Left ventricle myocardium inferior (tissue), 1 donor: ENCODE measurements around the gene PAQR8. TPM values are rescaled to one million over a fixed set of nuclear protein-coding genes. Genes with fewer than 3 reads are reported as not detected.
A peak's percentile ranks its signal among the peaks of the same experiment; 100 is the strongest.

Source experiments
- DNase-seq: peaks from one replicate; pipeline ENCODE4 v3.0.0-alpha.2; 2020
- H3K27ac ChIP-seq: fragments of 200-600 bp; replicated peaks from 2 replicates; pipeline ENCODE4 v1.8.0; 2021
- H3K27me3 ChIP-seq: fragments of 200-600 bp; 2 replicates; pipeline ENCODE4 v1.8.0; 2021; ENCODE audit warnings: low read depth
- H3K36me3 ChIP-seq: fragments of 200-600 bp; 2 replicates; pipeline ENCODE4 v1.8.0; 2021
- H3K4me1 ChIP-seq: fragments of 200-600 bp; 2 replicates; pipeline ENCODE4 v1.8.0; 2021
- H3K4me3 ChIP-seq: fragments of 200-600 bp; 2 replicates; pipeline ENCODE4 v1.8.0; 2021; ENCODE audit warnings: mild to moderate bottlenecking, moderate library complexity
- H3K9me3 ChIP-seq: fragments of 200-600 bp; replicated peaks from 2 replicates; pipeline ENCODE4 v1.8.0; 2021
- intact Hi-C: fragments of 100-400 bp; cut with micrococcal nuclease; formaldehyde crosslinking; loops from one replicate; pipeline ENCODE4 v1.11.0; 2022
- long read RNA-seq: library from polyadenylated mRNA; unstranded; transcript quantifications from one replicate; pipeline ENCODE4 v2.0.0, GENCODE V29; 2021
- total RNA-seq: library from RNA; stranded (reverse); fragmentation: NEBNext Ultra II Directional; extraction: Animal tissue kit (Norgen Biotek cat#: 25700); gene quantifications from one replicate; pipeline ENCODE4 v1.2.1, GENCODE V29; 2021
- TF ChIP-seq, protein P1 (sequence below): fragments of 200-600 bp; IDR thresholded peaks from 2 replicates; pipeline ENCODE4 v1.8.0; 2021; ENCODE audit warnings: antibody characterized with exemption, mild to moderate bottlenecking, borderline replicate concordance
- donor health status: DM: no; HTN: yes; CAD: no; lungs with severe emphysema.

Gene PAQR8, protein sequence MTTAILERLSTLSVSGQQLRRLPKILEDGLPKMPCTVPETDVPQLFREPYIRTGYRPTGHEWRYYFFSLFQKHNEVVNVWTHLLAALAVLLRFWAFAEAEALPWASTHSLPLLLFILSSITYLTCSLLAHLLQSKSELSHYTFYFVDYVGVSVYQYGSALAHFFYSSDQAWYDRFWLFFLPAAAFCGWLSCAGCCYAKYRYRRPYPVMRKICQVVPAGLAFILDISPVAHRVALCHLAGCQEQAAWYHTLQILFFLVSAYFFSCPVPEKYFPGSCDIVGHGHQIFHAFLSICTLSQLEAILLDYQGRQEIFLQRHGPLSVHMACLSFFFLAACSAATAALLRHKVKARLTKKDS
- 2.0 TPM for total RNA-seq
- long read RNA-seq, full-length matches to known transcripts: 2 of 2 reads
- long read RNA-seq, partial matches to known transcripts: 0 of 2 reads
- long read RNA-seq, other reads (novel, unspliced or antisense): 0 of 2 reads

DNA sequence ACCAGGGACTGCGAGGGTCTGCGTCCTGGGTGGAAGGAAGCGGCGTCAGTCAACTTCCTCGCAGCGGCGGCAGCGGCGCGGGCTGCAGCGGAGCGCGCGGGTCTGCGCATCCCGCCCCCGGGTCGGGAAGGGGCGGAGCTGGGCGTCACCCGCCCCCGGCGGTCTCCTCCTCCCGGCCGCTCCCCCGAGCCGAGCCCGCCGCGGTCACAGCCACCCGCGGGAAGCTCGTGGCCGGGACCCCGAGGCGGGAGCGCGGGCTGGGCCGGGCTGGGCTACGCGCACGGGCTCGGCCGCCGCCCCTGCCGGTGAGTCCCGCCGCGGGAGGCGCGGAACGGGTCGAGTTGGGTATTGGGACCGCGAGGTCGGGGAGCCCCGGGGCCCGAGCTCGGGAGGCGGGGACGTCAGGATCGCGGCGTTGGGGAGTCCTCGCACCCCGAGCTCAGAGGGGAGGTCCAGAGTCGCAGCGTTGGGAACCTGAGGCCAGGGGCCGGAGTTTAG lies at the start of gene PAQR8:
Gene PAQR8 (plus strand): TSS at position 207 of the 498 bp plus-strand sequence. CDS start 41,063 bp downstream, outside the sequence.
- Histone ChIP-seq H3K4me3 (peak within 1 kb of the TSS; percentile 82), H3K4me1 (peaks cover 24% of the 10 kb centered on the region), H3K9me3 (no peaks in the 10 kb centered on the region), H3K36me3 (no peaks in the 10 kb centered on the region), H3K27me3 (no peaks in the 10 kb centered on the region), H3K27ac (peak within 1 kb of the TSS; percentile 77)
- TF ChIP-seq, protein P1, sequence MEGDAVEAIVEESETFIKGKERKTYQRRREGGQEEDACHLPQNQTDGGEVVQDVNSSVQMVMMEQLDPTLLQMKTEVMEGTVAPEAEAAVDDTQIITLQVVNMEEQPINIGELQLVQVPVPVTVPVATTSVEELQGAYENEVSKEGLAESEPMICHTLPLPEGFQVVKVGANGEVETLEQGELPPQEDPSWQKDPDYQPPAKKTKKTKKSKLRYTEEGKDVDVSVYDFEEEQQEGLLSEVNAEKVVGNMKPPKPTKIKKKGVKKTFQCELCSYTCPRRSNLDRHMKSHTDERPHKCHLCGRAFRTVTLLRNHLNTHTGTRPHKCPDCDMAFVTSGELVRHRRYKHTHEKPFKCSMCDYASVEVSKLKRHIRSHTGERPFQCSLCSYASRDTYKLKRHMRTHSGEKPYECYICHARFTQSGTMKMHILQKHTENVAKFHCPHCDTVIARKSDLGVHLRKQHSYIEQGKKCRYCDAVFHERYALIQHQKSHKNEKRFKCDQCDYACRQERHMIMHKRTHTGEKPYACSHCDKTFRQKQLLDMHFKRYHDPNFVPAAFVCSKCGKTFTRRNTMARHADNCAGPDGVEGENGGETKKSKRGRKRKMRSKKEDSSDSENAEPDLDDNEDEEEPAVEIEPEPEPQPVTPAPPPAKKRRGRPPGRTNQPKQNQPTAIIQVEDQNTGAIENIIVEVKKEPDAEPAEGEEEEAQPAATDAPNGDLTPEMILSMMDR: peak; percentile 19
- peak; percentile 81 for DNase-seq
- intact Hi-C loops: no loop called here

DNA sequence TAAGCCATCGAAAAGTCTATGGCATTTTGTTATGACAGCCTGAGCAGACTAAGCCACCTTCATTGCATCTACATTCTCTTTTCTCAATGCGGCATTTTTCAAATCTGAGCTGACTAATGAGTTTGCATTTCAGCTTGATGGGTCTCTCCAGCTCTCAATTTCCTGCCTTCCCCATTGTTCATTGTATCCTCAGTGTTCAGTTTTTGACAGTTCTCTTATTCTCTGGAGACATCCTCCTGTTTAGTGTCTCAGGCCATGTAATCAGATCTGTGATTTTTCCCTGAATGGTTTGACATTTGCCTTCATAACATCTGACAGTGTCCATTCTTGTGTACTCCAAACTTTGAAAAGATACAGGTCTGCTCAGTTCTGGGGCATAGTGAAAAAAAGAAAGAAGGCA lies 49.5 kb upstream of the PAQR8 start:
- Histone ChIP-seq H3K4me1 (no peaks in the 10 kb centered on the region), H3K27me3 (no peaks in the 10 kb centered on the region), H3K4me3 (no peak overlapping the region), H3K9me3 (no peaks in the 10 kb centered on the region), H3K27ac (no peak overlapping the region), H3K36me3 (no peaks in the 10 kb centered on the region)
- TF ChIP-seq, protein P1: no peak
- intact Hi-C loops: no loop called here
- no peak for DNase-seq

DNA sequence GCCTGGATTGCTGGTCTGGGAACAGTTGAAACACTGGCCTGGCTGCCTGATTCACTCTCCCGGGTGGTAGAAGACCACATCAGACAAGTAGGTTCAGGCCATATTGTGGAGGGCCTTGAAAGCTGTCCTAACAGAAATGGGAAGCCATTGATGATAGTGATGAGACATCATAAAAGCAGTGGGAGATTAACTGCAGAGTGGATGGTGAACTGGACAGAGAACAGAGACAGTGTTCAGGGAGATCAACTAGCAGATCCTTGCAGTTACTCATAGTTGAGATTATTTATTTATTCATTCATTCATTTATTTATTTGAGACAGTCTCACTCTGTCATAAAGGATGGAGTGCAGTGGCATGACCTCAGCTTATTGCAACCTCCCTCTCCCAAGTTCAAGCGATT lies 47.2 kb upstream of the PAQR8 start:
- intact Hi-C loops: no loop called here
- H3K4me1 ChIP-seq: peaks cover 4% of the 10 kb centered on the region
- DNase-seq: no peak
- H3K4me3 ChIP-seq: no peak overlapping the region
- no peak overlapping the region for H3K27ac ChIP-seq
- H3K9me3 ChIP-seq: no peaks in the 10 kb centered on the region
- TF ChIP-seq, protein P1: no peak
- no peaks in the 10 kb centered on the region for H3K27me3 ChIP-seq
- no peaks in the 10 kb centered on the region for H3K36me3 ChIP-seq

- Histone ChIP-seq H3K27me3 (no peaks in the 10 kb centered on the region), H3K36me3 (no peaks in the 10 kb centered on the region), H3K27ac (no peak overlapping the region), H3K9me3 (no peaks in the 10 kb centered on the region), H3K4me1 (peaks cover 4% of the 10 kb centered on the region), H3K4me3 (no peak overlapping the region)
- TF ChIP-seq, protein P1: no peak
- intact Hi-C loops: no loop called here
- DNase-seq: no peak
Measured at GRCh38 chr6:52317211-52317610, 44.7 kb upstream of the PAQR8 start.

DNA sequence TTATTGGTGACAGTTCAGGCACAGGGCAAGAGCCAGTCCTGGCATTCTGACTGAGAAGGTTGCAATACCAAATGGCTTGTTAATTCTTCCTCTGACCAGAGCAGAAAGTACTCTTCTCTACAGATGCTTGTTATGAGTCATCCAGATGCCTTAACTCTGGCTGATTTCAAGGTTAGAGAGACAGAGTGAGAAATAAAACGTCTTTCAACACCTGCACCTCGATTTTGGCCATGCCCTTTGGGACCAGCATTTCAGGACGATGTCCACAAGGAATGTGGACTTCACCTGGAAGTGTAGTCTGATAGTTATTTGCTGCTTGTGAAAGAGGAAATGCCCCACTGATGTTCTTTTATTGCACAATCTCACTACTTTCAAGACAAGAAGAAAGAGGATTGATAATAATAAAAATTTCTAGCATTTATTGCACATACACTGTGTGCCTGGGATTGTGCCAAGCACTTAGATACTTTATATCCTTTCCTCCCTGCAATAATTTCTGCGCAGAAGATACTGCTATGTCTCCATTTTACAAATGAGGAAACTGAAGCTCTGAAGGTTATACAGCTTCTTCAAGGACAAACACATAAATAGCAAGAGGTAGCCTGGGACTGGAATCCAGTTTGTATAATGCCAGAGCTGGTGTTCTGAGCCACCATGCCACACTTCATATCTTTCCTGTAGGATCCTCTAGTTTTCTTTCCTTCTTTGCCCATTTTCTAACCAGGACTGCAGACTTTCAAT lies 43.9 kb upstream of the PAQR8 start:
- Histone ChIP-seq H3K4me1 (peaks cover 4% of the 10 kb centered on the region), H3K36me3 (no peaks in the 10 kb centered on the region), H3K9me3 (no peaks in the 10 kb centered on the region), H3K27ac (no peak overlapping the region), H3K27me3 (no peaks in the 10 kb centered on the region), H3K4me3 (no peak overlapping the region)
- no peak for DNase-seq
- TF ChIP-seq, protein P1: no peak
- intact Hi-C loops: no loop called here
